Fibroblast of gingiva (primary cell): ENCODE measurements around the gene NXPH4.

Source experiments
- DNase-seq: peaks from one replicate; pipeline ENCODE4 v3.0.0-alpha.2; 2011; ENCODE audit warnings: low read depth

The NXPH4 gene

GRCh38 chr12:57219205-57219992, 2.8 kb downstream of the NXPH4 start:
- DNase-seq, result no peak

- DNase-seq, result no peak
These were observed 3.6 kb downstream of the NXPH4 start for GRCh38 chr12:57219993-57220754.

- DNase-seq, result no peak
These were observed 4.2 kb downstream of the NXPH4 start for GRCh38 chr12:57220770-57221168.

- no peak for DNase-seq
These were observed 4.7 kb downstream of the NXPH4 start for GRCh38 chr12:57221169-57221917.

- DNase-seq, result no peak
These were observed 5.9 kb downstream of the NXPH4 start for GRCh38 chr12:57222286-57223190.

- DNase-seq, result no peak
These were observed 6.9 kb downstream of the NXPH4 start for GRCh38 chr12:57223191-57224165.

GRCh38 chr12:57224278-57224972, 7.8 kb downstream of the NXPH4 start:
- DNase-seq, result no peak

GRCh38 chr12:57224973-57225679, 8.5 kb downstream of the NXPH4 start:
- no peak for DNase-seq

- no peak for DNase-seq
These were observed 9.2 kb downstream of the NXPH4 start for GRCh38 chr12:57225680-57226210.

- no peak for DNase-seq
These were observed 10.2 kb downstream of the NXPH4 start for GRCh38 chr12:57226588-57227314.

- no peak for DNase-seq
These were observed 10.9 kb downstream of the NXPH4 start for GRCh38 chr12:57227315-57228115.

- DNase-seq, result no peak
These were observed 12.5 kb downstream of the NXPH4 start for GRCh38 chr12:57229046-57229633.

GRCh38 chr12:57229634-57230380, 13.2 kb downstream of the NXPH4 start, which contains the start of gene SHMT2:
TSS of gene SHMT2 (plus strand) at chr12:57229711. CDS start at chr12:57229779, 68 bp downstream.
- peak; percentile 95 for DNase-seq

- DNase-seq, result no peak
These were observed 14.0 kb downstream of the NXPH4 start for GRCh38 chr12:57230381-57231155.
